Right forelimb (tissue), 1 donor: ENCODE results near the gene PDIA2.
A peak's percentile ranks its signal among the peaks of the same experiment; 100 is the strongest.
"Not testable (repeated sequence)": the region's sequence is repeated elsewhere in the genome, so short reads cannot be mapped to it uniquely, and the experiment has no call there.

Source experiments
- DNase-seq: peaks from one replicate; pipeline ENCODE4 v3.0.0-alpha.2; 2018

PDIA2 gene

DNA sequence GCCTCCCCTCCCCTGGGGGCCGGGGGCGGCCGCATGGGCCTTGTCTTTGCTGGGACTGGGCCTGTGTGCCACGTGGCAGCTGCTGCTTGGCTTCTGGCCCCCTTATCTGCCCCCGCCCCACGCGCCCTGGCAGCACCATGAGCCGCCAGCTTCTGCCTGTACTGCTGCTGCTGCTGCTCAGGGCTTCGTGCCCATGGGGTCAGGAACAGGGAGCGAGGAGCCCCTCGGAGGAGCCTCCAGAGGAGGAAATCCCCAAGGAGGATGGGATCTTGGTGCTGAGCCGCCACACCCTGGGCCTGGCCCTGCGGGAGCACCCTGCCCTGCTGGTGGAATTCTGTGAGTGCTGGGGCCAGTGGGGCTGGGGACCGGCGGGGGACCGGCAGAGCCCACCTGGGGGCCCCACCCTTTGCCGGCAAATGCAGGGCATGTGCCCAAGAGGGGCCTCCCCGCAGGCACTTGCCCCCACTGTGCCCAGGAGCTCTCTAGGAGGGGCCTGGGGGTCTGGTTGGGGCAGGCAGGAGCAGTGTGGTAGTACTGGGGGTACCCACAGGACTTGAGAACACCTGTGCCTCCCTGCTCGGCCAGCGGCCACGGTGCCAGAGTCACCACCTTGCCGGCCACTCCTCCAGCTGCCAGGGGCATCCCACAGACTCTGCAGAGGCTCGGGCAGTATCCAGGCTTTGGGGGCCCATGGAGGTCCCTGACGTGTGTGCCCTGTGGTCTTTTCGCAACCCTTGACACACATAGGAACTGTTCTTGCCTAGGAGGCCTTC, at the start of gene PDIA2:
TSS of gene PDIA2 (plus strand) at position 132 of the 773 bp plus-strand sequence. CDS start at position 138, 6 bp downstream.
- no peak for DNase-seq

DNA sequence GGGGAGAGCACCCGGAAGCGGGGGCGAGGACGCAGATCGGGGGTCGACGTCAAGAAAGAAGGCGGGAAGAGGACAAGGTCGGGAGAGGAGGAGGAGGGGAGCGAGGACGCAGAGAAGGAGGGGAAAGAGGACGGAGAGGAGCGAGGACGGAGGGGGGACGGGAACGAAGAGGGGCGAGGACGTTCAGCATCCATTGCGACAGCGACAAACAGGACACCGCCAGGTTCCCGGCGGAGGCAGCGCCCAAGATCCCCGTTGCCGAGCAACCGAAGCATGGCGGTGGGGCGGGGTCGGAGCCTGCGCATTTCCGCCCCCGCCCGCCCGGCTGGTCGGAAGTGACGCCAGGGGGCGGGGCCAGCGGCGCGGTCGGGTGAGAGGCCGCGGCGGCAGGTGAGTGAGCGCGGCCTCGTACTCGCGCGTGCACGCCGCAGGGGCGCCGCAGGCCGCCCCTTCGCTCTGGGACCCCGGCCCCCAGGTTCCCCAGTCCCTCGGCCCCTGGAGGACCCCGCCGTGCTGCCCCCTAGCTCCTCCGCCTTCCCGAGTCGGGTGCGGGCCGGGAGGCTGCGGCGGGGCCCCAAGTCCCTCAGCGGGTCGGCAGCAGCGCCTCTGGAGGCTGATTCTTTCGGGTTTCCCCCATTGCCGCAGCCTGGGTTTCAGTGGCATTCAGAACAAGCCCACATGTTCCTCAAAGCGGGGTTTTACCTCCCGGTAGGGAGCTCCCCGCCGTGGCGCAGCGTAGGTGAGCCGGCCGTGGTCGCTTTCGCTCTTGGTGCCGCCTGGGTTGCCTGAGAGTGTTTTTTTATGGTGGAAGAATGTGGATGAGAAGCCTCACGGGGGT, 48.3 kb upstream of the PDIA2 start, which contains the start of gene FAM234A:
TSS of gene FAM234A (plus strand) at position 354 of the 838 bp plus-strand sequence. CDS start 19,593 bp downstream, outside the sequence.
- peak; percentile 94 for DNase-seq

DNA sequence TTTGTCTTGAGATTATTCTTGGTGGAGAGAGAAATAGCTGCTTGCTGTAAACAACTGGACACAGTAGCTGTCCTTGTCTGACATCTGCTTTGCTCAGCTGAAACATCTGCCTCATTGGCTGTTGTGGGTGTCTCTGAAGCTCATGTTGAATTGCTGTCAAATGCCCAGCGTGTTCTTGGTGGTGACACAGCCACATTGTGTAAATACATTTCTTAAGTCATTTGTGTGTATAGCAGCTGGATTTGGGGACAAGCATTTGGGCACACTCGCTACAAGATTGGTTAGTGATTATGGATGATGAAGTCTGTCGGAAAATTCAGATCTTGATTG, 43.1 kb upstream of the PDIA2 start:
- DNase-seq = no peak

- no peak for DNase-seq
These were observed 42.4 kb upstream of the PDIA2 start for GRCh38 chr16:240559-240958.

- no peak for DNase-seq
These were observed 40.7 kb upstream of the PDIA2 start for GRCh38 chr16:242281-242680.

DNA sequence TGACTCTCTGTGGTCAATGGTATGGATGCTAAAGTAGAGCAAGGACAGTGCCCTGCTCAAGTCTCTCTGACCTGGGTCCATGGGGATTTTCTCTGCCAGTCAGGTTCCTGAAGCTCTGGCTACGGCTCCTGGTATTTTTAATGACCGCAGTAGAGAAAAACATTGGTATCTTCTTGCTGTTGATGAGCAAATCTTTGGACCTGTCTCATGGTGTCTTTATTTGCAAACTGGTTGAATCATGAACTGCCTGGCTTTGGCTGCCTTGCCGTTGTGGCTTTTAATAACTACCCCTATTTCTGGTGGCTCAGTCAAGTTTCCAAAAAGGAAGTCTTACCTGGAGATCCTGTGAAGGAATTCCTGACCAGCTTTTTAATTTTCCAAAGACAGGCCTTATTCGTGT, 39.6 kb upstream of the PDIA2 start:
- DNase-seq = no peak

DNA sequence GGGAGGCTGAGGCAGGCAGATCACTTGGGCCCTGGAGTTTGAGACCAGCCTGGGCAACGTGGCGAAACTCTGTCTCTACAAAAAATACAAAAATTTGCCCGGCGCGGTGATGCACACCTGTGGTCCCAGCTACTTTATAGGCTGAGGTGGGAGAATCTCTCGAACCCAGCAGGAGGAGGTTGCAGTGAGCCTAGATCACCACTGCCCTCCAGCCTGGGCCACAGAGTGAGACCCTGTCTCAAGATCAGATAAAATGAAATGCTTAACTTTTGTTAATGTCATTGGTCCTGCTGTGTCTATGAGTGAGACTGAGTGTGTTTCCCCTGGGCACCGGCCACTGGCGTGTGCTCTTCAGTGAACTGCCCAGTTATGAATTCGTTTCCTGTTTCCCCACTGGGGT, 37.9 kb upstream of the PDIA2 start:
- no peak for DNase-seq

DNA sequence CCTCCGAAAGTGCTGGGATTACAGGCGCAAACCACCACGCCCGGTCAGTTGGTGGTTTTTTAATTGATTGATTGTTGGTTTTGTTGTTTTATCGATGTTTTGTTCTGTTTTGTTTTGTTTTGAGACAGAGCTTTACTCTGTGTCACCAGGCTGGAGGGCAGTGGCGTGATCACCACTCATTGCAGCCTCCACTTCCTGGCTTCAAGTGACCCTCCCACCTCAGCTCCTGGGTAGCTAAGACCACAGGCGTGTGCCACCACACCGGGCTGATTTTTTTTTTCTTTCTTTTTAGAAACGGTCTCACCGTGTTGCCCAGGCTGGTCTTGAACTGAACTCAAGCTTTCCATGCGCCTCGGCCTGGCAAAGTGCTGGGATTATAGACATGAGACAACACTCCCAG, 35.9 kb upstream of the PDIA2 start:
- DNase-seq = no peak

GRCh38 chr16:249431-249830, 33.5 kb upstream of the PDIA2 start:
- no peak for DNase-seq

- DNase-seq = no peak
These were observed 30.3 kb upstream of the PDIA2 start for GRCh38 chr16:252366-253337.

- DNase-seq = no peak
These were observed 29.1 kb upstream of the PDIA2 start for GRCh38 chr16:253833-254232.

GRCh38 chr16:254461-254860, 28.5 kb upstream of the PDIA2 start:
- no peak for DNase-seq

DNA sequence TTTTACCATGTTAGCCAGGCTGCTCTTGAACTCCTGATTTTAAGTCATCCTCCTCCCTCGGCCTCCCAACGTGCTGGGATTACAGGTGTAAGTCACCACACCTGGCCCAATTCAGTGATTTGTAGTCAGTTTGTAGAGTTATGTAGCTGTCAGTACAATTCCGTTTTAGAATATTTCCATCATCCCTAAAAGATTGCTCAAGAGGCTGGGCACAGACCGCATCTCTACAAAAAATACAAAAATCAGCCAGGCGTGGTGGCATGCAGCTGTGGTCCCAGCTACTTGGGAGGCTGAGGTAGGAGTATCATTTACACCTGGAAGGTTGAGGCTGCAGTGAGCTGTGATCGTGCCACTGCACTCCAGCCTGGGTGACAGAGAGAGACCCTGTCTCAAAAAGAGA, 27.8 kb upstream of the PDIA2 start:
- no peak for DNase-seq

- not testable (repeated sequence) for DNase-seq
These were observed 24.9 kb upstream of the PDIA2 start for GRCh38 chr16:258091-258490.

DNA sequence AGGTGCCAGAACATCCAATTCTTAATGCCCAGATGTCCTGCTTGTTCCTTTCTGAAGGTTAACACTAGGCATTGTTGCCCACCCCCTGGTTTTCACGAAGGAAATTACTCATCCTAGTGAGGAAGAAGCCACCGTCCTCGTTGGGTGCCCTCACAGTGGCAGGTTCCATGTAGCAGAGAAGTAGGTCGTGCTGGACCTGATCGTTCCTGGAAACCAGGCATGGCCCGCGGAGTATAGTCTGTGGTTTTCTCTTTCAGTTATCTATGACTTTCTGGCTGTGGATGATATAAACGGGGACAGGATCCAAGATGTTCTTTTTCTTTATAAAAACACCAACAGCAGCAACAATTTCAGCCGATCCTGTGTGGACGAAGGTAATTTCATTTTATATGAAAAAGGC, 23.7 kb upstream of the PDIA2 start:
- no peak for DNase-seq

GRCh38 chr16:259814-260253, 23.1 kb upstream of the PDIA2 start:
- no peak for DNase-seq

- no peak for DNase-seq
These were observed 22.6 kb upstream of the PDIA2 start for GRCh38 chr16:260326-260725.

DNA sequence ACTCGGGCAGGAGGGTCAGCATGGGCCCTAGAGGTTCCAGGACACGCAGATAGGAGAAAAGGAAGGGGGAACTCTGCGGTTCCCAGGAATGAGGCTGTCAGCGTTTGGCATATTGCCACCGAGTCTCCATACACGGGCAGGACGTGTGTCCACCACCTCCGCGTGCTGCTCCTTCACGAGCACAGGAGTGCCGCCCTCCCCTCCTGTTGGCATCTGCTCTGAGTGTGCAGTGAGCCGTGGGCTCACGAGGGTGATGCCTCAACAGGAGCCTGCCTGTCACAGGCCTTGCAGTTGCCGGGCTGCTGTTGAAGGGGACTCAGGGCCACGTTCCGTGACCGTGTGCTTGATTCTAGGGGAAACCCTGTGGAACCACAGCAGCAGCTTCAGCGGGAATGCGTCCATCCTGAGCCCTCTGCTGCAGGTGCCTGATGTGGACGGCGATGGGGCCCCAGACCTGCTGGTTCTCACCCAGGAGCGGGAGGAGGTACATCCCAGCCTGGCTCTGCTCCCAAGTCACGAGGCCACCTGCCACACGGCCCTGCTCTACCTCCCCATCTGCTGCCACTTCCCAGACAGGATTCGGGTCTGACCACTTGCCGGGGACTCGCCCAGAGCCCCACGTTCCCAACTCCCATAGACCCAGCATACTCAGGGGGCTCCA, 21.8 kb upstream of the PDIA2 start:
- no peak for DNase-seq

DNA sequence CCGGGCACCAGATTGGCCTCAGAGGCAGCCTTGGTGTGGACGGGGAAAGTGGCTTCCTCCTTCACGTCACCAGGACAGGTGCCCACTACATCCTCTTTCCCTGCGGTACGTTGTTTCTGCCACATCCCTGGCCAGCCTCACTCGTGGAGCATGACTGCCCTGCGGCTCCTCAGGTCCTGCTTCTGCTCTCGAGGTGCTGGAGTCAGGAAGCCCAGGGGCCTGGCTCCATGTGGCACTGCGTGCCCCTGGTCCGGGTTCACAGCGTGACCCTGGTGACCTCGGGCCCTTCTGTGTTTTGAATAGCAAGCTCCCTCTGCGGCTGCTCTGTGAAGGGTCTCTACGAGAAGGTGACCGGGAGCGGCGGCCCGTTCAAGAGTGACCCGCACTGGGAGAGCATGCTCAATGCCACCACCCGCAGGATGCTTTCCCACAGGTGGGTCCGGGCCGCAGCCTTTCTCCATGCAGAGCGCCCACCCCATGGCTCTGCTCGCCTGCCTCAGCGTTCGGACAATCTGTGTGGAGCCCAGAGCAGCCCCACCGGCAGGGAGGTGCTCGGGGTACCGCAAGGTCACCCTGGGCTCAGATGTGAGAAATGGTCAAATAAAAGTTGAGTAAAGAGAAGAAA, 20.7 kb upstream of the PDIA2 start:
- no peak for DNase-seq

DNA sequence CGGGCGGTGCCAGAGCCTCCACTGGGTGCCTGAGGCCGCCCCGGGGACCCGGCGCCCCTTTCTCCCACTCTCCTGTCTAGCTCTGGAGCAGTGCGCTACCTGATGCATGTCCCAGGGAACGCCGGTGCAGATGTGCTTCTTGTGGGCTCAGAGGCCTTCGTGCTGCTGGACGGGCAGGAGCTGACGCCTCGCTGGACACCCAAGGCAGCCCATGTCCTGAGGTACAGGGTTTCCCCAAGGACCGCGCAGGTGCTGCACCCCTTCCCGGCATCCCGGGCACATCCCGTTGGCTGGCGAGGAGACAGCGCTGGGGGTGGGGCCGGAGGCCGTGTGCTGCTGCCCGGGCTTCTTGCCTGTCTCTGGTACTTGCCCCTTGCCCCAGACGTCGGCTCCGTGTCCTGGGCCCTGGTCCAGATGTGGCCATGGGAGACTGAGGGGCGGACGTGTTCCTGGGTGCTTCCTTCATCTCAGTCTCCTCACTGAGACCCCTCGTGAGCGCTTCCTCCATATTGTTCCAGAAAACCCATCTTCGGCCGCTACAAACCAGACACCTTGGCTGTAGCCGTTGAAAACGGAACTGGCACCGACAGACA, 19.7 kb upstream of the PDIA2 start:
- DNase-seq = no peak

GRCh38 chr16:263944-264343, 19.0 kb upstream of the PDIA2 start:
- no peak for DNase-seq
